Measurements from ENCODE around the gene POPDC2. TPM values are rescaled to one million over a fixed set of nuclear protein-coding genes. Genes with fewer than 3 reads are reported as not detected.

Gene POPDC2
- total and polyA plus RNA-seq, 8 donors, result 1.3 to 6.6 (median 4.8) TPM

DNA sequence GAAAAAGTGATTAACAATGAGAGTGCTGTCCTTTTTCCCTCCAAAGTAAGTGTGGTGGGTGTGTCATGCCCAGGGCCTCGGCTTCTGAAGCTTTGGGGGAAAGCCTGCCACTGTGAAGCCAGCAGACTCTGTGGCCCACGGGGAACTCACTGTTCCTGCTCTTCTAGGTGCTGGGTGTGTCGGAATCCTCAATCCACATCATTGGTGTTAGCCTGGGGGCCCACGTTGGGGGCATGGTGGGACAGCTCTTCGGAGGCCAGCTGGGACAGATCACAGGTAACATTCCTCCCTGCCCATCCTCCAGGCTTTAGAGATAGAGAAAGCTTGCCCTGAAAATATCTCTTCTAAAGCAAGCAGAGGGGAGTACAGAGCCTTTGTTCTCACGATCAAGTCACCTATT, 51.1 kb downstream of the POPDC2 start:
- TF ChIP-seq, protein P1, sequence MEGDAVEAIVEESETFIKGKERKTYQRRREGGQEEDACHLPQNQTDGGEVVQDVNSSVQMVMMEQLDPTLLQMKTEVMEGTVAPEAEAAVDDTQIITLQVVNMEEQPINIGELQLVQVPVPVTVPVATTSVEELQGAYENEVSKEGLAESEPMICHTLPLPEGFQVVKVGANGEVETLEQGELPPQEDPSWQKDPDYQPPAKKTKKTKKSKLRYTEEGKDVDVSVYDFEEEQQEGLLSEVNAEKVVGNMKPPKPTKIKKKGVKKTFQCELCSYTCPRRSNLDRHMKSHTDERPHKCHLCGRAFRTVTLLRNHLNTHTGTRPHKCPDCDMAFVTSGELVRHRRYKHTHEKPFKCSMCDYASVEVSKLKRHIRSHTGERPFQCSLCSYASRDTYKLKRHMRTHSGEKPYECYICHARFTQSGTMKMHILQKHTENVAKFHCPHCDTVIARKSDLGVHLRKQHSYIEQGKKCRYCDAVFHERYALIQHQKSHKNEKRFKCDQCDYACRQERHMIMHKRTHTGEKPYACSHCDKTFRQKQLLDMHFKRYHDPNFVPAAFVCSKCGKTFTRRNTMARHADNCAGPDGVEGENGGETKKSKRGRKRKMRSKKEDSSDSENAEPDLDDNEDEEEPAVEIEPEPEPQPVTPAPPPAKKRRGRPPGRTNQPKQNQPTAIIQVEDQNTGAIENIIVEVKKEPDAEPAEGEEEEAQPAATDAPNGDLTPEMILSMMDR (IDR thresholded peaks at IDR 0.05), result no peak
- Histone ChIP-seq H3K27me3 (no peaks in the 10 kb centered on the region), H3K27ac (no peak overlapping the region), H3K4me3 (no peak overlapping the region), H3K4me1 (no peaks in the 10 kb centered on the region), H3K9me3 (no peaks in the 10 kb centered on the region), H3K36me3 (no peaks in the 10 kb centered on the region)
- DNase-seq (no peak), ATAC-seq (no peak)
- intact Hi-C loops (cut with DNase I), result no loop called here

DNA sequence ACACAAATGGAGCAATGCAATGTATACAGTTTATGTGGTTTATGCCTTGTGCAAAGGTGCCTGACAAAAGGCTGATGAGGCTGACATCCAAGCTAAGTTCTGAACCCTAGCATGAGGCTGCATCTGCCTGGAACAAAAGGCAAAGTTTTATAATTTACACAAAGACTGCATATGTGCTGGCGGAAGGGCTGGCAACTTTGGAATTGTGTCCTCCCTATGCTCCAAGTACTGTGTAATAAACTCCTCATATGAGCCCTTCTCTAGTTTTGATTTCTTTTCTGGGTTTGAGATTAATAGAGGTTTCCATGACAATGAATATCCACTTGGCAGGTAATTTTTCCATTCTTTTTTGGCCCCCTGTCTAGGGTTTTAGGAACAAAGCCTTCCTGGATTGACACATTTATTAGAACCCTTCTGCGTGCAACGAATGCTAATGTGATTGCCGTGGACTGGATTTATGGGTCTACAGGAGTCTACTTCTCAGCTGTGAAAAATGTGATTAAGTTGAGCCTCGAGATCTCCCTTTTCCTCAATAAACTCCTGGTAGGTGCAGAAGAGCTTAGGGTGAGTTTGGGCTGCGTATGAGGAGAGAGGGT, 51.9 kb downstream of the POPDC2 start:
- intact Hi-C loops (cut with DNase I), result no loop called here
- TF ChIP-seq, protein P1 (IDR thresholded peaks at IDR 0.05), result no peak
- H3K27ac ChIP-seq, result no peak overlapping the region
- H3K4me3 ChIP-seq, result no peak overlapping the region
- DNase-seq (no peak), ATAC-seq (no peak)
- no peaks in the 10 kb centered on the region for H3K27me3 ChIP-seq
- no peaks in the 10 kb centered on the region for H3K9me3 ChIP-seq
- H3K36me3 ChIP-seq, result no peaks in the 10 kb centered on the region
- H3K4me1 ChIP-seq, result peaks cover 0 to 1% of the 10 kb centered on the region in 2 donors

DNA sequence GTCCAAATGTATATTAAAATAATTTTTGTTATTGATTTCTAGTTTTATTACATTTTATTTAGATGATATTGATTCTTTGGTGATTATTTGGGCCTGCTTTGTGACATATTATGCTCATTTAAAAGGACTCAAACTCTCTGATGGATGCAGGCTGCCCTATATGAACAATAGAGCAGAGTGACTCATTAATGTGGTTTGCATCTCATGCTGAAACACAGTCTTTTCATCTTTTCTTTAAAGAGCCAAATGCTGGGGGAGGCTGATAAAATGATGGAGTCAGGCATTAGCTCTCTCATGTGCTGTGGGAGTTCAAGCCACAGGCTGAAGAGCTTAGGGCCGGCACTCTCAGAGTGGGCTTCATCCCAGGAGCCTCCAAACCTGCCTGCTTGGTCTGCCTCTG, 55.5 kb downstream of the POPDC2 start:
- intact Hi-C loops (cut with DNase I), result no loop called here
- H3K27me3 ChIP-seq, result no peaks in the 10 kb centered on the region
- TF ChIP-seq, protein P1 (IDR thresholded peaks at IDR 0.05), result no peak
- H3K9me3 ChIP-seq, result no peaks in the 10 kb centered on the region
- peaks cover 10 to 11% of the 10 kb centered on the region in 2 donors for H3K4me1 ChIP-seq
- H3K36me3 ChIP-seq, result no peaks in the 10 kb centered on the region
- ATAC-seq (no peak), DNase-seq (no peak)
- H3K4me3 ChIP-seq, result no peak overlapping the region
- H3K27ac ChIP-seq, result no peak overlapping the region

DNA sequence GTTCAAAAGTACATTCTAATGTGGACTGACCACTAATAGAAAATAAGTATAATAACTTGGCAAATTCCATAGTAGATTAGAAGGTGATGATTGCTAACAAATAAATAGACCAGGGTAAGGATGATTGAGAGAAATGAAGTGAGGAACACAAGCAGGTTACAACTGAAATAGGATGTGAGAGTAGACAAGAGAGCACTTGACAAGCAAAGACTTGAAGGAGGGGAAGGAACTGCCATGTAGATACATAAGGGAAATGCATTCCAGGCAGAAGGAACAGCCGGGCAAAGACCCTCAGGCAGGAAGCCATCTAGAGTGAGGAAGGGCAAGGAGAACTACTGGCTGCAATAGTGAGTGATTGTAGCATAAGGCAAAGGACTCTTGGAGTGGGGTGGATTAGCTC, 57.7 kb downstream of the POPDC2 start:
- Histone ChIP-seq H3K4me1 (peaks cover 11 to 16% of the 10 kb centered on the region in 2 donors), H3K27ac (peak overlapping the region; percentile 31 to 36), H3K4me3 (no peak overlapping the region), H3K27me3 (no peaks in the 10 kb centered on the region), H3K36me3 (no peaks in the 10 kb centered on the region), H3K9me3 (no peaks in the 10 kb centered on the region)
- TF ChIP-seq, protein P1 (IDR thresholded peaks at IDR 0.05), result no peak
- ATAC-seq, result no peak
- no peak for DNase-seq
- intact Hi-C loops (cut with DNase I), result no loop called here

DNA sequence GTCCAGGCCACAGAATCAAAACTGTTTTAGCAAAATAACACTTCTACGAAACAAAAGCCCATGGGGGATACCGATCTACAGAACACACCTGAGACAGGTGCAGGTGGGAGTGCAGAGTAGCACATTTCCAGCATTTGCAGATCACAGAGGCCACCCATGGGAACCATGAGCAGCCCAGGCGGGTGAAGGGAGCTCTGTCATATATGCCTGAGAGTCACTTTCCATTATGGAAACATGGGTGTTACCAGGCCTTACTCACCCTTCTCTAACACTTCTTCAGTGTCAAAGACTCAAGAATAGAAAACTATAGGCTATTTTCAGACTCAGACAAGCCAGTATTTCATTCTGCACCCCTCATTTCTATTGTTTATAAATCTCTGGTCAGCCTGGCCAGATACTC, 59.2 kb downstream of the POPDC2 start:
- intact Hi-C loops (cut with DNase I), result no loop called here
- no peaks in the 10 kb centered on the region for H3K36me3 ChIP-seq
- no peak for ATAC-seq
- DNase-seq, result no peak
- no peaks in the 10 kb centered on the region for H3K27me3 ChIP-seq
- H3K27ac ChIP-seq, result peak overlapping the region in 1 of 2 donors; percentile 42
- TF ChIP-seq, protein P1 (IDR thresholded peaks at IDR 0.05), result no peak
- H3K4me1 ChIP-seq, result peaks cover 17 to 28% of the 10 kb centered on the region in 2 donors
- H3K4me3 ChIP-seq, result no peak overlapping the region
- H3K9me3 ChIP-seq, result no peaks in the 10 kb centered on the region
